Measurements from ENCODE around the gene GPR55.

GPR55 gene

GRCh38 chr2:230885463-230886130 lies 39.4 kb downstream of the GPR55 start:
- no peaks in the 10 kb centered on the region for H3K36me3 ChIP-seq
- no peaks in the 10 kb centered on the region for H3K27me3 ChIP-seq
- H3K27ac ChIP-seq = no peak overlapping the region
- no peaks in the 10 kb centered on the region for H3K9me3 ChIP-seq
- no peak overlapping the region for H3K4me3 ChIP-seq (ENCODE audit: low read depth in 1 of 2, low read length in 1 of 2)
- no peak for TF ChIP-seq CTCF (IDR thresholded peaks at IDR 0.05)
- H3K4me1 ChIP-seq (ENCODE audit: control insufficient read depth in 1 of 2, insufficient read depth in 1 of 2, low read depth in 1 of 2, low read length in 1 of 2) = no peaks in the 10 kb centered on the region

- Histone ChIP-seq H3K4me3 (ENCODE audit: low read depth in 1 of 2, low read length in 1 of 2) (no peak overlapping the region), H3K9me3 (no peaks in the 10 kb centered on the region), H3K27ac (no peak overlapping the region), H3K27me3 (no peaks in the 10 kb centered on the region), H3K4me1 (ENCODE audit: control insufficient read depth in 1 of 2, insufficient read depth in 1 of 2, low read depth in 1 of 2, low read length in 1 of 2) (peaks cover 7 to 11% of the 10 kb centered on the region in 2 experiments), H3K36me3 (peaks cover 7% of the 10 kb centered on the region)
- TF ChIP-seq CTCF (IDR thresholded peaks at IDR 0.05) = no peak
Measured at GRCh38 chr2:230881840-230882239, 43.2 kb downstream of the GPR55 start.

GRCh38 chr2:230879891-230880290 lies 45.2 kb downstream of the GPR55 start:
- H3K27me3 ChIP-seq = no peaks in the 10 kb centered on the region
- no peak for TF ChIP-seq CTCF (IDR thresholded peaks at IDR 0.05)
- no peak overlapping the region for H3K27ac ChIP-seq
- H3K9me3 ChIP-seq = no peaks in the 10 kb centered on the region
- peaks cover 7 to 11% of the 10 kb centered on the region in 2 experiments for H3K4me1 ChIP-seq (ENCODE audit: control insufficient read depth in 1 of 2, insufficient read depth in 1 of 2, low read depth in 1 of 2, low read length in 1 of 2)
- peaks cover 9% of the 10 kb centered on the region for H3K36me3 ChIP-seq
- no peak overlapping the region for H3K4me3 ChIP-seq (ENCODE audit: low read depth in 1 of 2, low read length in 1 of 2)

GRCh38 chr2:230879271-230879882 lies 45.7 kb downstream of the GPR55 start:
- H3K4me1 ChIP-seq (ENCODE audit: control insufficient read depth in 1 of 2, insufficient read depth in 1 of 2, low read depth in 1 of 2, low read length in 1 of 2) = peaks cover 7 to 11% of the 10 kb centered on the region in 2 experiments
- TF ChIP-seq CTCF (IDR thresholded peaks at IDR 0.05) = no peak
- H3K4me3 ChIP-seq (ENCODE audit: low read depth in 1 of 2, low read length in 1 of 2) = no peak overlapping the region
- H3K9me3 ChIP-seq = no peaks in the 10 kb centered on the region
- no peaks in the 10 kb centered on the region for H3K27me3 ChIP-seq
- no peak overlapping the region for H3K27ac ChIP-seq
- H3K36me3 ChIP-seq = peaks cover 9% of the 10 kb centered on the region

- peaks cover 7 to 11% of the 10 kb centered on the region in 2 experiments for H3K4me1 ChIP-seq (ENCODE audit: control insufficient read depth in 1 of 2, insufficient read depth in 1 of 2, low read depth in 1 of 2, low read length in 1 of 2)
- no peak overlapping the region for H3K4me3 ChIP-seq (ENCODE audit: low read depth in 1 of 2, low read length in 1 of 2)
- H3K27ac ChIP-seq = no peak overlapping the region
- no peak for TF ChIP-seq CTCF (IDR thresholded peaks at IDR 0.05)
- H3K36me3 ChIP-seq = peaks cover 9% of the 10 kb centered on the region
- H3K27me3 ChIP-seq = no peaks in the 10 kb centered on the region
- no peaks in the 10 kb centered on the region for H3K9me3 ChIP-seq
Measured at GRCh38 chr2:230878599-230879188, 46.3 kb downstream of the GPR55 start.

Measured in neutrophil (primary cell).